SH-SY5Y (cell line): Measurements from ENCODE around the gene THADA.

Experiments
- GATA2 ChIP-seq: IDR thresholded peaks from 2 replicates; pipeline ENCODE4 v1.6.1; 2011; ENCODE audit warnings: mild to moderate bottlenecking, low read depth, low read length
- GATA3 ChIP-seq: IDR thresholded peaks from 2 replicates; pipeline ENCODE4 v1.6.1; 2011; ENCODE audit warnings: low read depth, mild to moderate bottlenecking, low read length, moderate library complexity

DNA sequence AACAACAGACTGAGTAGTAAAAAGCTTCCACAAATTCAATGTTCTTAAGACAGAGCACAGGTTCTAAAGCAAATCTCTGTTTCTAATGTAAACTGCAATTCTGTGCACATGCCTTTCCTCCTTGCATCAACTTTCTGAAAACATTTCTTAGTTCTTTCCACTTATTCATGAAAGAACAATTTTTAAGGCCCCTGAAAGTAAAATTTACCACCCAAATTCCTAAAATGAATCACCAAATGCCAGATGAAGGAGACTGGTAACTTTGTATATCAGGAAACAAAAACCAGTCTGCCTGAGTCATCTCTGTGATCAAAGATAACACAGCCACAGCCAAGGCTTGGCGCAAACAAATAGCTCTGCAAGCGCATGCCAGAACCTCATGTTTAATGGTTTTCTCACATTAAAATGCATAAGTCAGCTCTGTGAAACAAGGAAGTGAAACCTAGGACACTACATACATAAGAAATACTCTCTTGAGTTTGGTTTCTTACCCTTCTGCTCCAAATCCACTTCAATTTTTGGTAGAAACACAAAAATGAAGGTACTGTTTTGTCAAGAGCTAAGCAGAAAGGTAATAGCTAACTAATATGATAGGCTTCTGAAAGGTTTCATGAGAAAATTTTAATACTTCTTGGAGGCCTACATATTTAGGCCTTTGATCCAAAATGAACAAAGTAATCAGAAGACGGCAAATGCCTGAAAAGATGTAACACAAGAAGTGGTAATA is 169.4 kb downstream of the THADA start:
- TF ChIP-seq GATA3 (peak; percentile 92), GATA2 (peak; percentile 96)
